ENCODE data around the gene FZD7.

- TF ChIP-seq CTCF (IDR thresholded peaks at IDR 0.05), result no peak
- TF ChIP-seq EZH2 (IDR thresholded peaks at IDR 0.05), result no peak
Measured at GRCh38 chr2:202026507-202026906, 7.1 kb upstream of the FZD7 start.

All from neural progenitor cell (in vitro differentiated cells).